Measurements from ENCODE around the gene NIBAN1. TPM values are rescaled to one million over a fixed set of nuclear protein-coding genes. Genes with fewer than 3 reads are reported as not detected.
A peak's percentile ranks its signal among the peaks of the same experiment; 100 is the strongest.

The NIBAN1 gene
- 14.3 TPM for total RNA-seq
- polyA plus RNA-seq: 21.4 TPM
- long read RNA-seq, donor 1: 0 reads
- long read RNA-seq, donor 2, full-length matches to known transcripts: 6 of 6 reads
- long read RNA-seq, donor 2, partial matches to known transcripts: 0 of 6 reads
- long read RNA-seq, donor 2, other reads (novel, unspliced or antisense): 0 of 6 reads
- long read RNA-seq, donor 3, full-length matches to known transcripts: 5 of 5 reads
- long read RNA-seq, donor 3, partial matches to known transcripts: 0 of 5 reads
- long read RNA-seq, donor 3, other reads (novel, unspliced or antisense): 0 of 5 reads
- long read RNA-seq, donor 4, full-length matches to known transcripts: 2 of 2 reads
- long read RNA-seq, donor 4, partial matches to known transcripts: 0 of 2 reads
- long read RNA-seq, donor 4, other reads (novel, unspliced or antisense): 0 of 2 reads
- long read RNA-seq, donor 5, full-length matches to known transcripts: 3 of 3 reads
- long read RNA-seq, donor 5, partial matches to known transcripts: 0 of 3 reads
- long read RNA-seq, donor 5, other reads (novel, unspliced or antisense): 0 of 3 reads
- long read RNA-seq, donor 6, full-length matches to known transcripts: 4 of 4 reads
- long read RNA-seq, donor 6, partial matches to known transcripts: 0 of 4 reads
- long read RNA-seq, donor 6, other reads (novel, unspliced or antisense): 0 of 4 reads
- long read RNA-seq, donor 7: 0 reads
- long read RNA-seq, donor 8, full-length matches to known transcripts: 1 of 1 reads
- long read RNA-seq, donor 8, partial matches to known transcripts: 0 of 1 reads
- long read RNA-seq, donor 8, other reads (novel, unspliced or antisense): 0 of 1 reads
- long read RNA-seq, donor 9: 0 reads
- long read RNA-seq, donor 10, full-length matches to known transcripts: 1 of 1 reads
- long read RNA-seq, donor 10, partial matches to known transcripts: 0 of 1 reads
- long read RNA-seq, donor 10, other reads (novel, unspliced or antisense): 0 of 1 reads

- peak within 1 kb of the TSS; percentile 65 to 66 for H3K27ac ChIP-seq (ENCODE audit: low read depth in 1 of 2, low read length in 1 of 2)
- DNase-seq (ENCODE audit: low read depth in 6 of 9, low spot score in 9 of 9): peak in 7 of 9 donors; percentile 13 to 52 (median 25)
- H3K27me3 ChIP-seq (ENCODE audit: control insufficient read depth in 2 of 2, insufficient read depth in 1 of 2, low read length in 1 of 2): peaks cover 0 to 20% of the 10 kb centered on the region in 2 donors
- H3K9me3 ChIP-seq (ENCODE audit: control insufficient read depth in 2 of 2, insufficient read depth in 1 of 2, low read length in 1 of 2): no peaks in the 10 kb centered on the region
- H3K36me3 ChIP-seq (ENCODE audit: control insufficient read depth in 2 of 2, insufficient read depth in 2 of 2, low read length in 1 of 2): no peaks in the 10 kb centered on the region
- peak within 1 kb of the TSS; percentile 52 to 69 for H3K4me3 ChIP-seq (ENCODE audit: low read length in 2 of 2)
- H3K4me1 ChIP-seq (ENCODE audit: control insufficient read depth in 2 of 2, insufficient read depth in 2 of 2, low read length in 2 of 2): peaks cover 4 to 14% of the 10 kb centered on the region in 2 donors
- WGBS: under 1% methylated on average over 70 of the region's 70 CpGs
Measured at GRCh38 chr1:184974056-184974836, at the start of gene NIBAN1. Gene NIBAN1, minus strand, starts transcription at chr1:184974508. Its CDS starts 152 bp downstream, at chr1:184974356.

- Histone ChIP-seq H3K4me1 (ENCODE audit: control insufficient read depth in 2 of 2, insufficient read depth in 2 of 2, low read length in 2 of 2) (no peaks in the 10 kb centered on the region), H3K27me3 (ENCODE audit: control insufficient read depth in 2 of 2, insufficient read depth in 1 of 2, low read length in 1 of 2) (no peaks in the 10 kb centered on the region), H3K9me3 (ENCODE audit: control insufficient read depth in 2 of 2, insufficient read depth in 1 of 2, low read length in 1 of 2) (no peaks in the 10 kb centered on the region), H3K36me3 (ENCODE audit: control insufficient read depth in 2 of 2, insufficient read depth in 2 of 2, low read length in 1 of 2) (no peaks in the 10 kb centered on the region), H3K27ac (ENCODE audit: low read depth in 1 of 2, low read length in 1 of 2) (no peak overlapping the region), H3K4me3 (ENCODE audit: low read length in 2 of 2) (no peak overlapping the region)
- WGBS: 96% methylated on average over 3 of the region's 3 CpGs
- no peak for DNase-seq (ENCODE audit: low read depth in 6 of 9, low spot score in 9 of 9)
Measured at GRCh38 chr1:185017966-185018365, 43.7 kb upstream of the NIBAN1 start.

- no peak for DNase-seq (ENCODE audit: low read depth in 6 of 9, low spot score in 9 of 9)
- Histone ChIP-seq H3K4me1 (ENCODE audit: control insufficient read depth in 2 of 2, insufficient read depth in 2 of 2, low read length in 2 of 2) (no peaks in the 10 kb centered on the region), H3K27ac (ENCODE audit: low read depth in 1 of 2, low read length in 1 of 2) (no peak overlapping the region), H3K4me3 (ENCODE audit: low read length in 2 of 2) (no peak overlapping the region), H3K36me3 (ENCODE audit: control insufficient read depth in 2 of 2, insufficient read depth in 2 of 2, low read length in 1 of 2) (no peaks in the 10 kb centered on the region), H3K27me3 (ENCODE audit: control insufficient read depth in 2 of 2, insufficient read depth in 1 of 2, low read length in 1 of 2) (no peaks in the 10 kb centered on the region), H3K9me3 (ENCODE audit: control insufficient read depth in 2 of 2, insufficient read depth in 1 of 2, low read length in 1 of 2) (no peaks in the 10 kb centered on the region)
- WGBS: 98% methylated on average over 2 of the region's 2 CpGs
Measured at GRCh38 chr1:185017338-185017737, 43.0 kb upstream of the NIBAN1 start.

- no peaks in the 10 kb centered on the region for H3K27me3 ChIP-seq (ENCODE audit: control insufficient read depth in 2 of 2, insufficient read depth in 1 of 2, low read length in 1 of 2)
- H3K36me3 ChIP-seq (ENCODE audit: control insufficient read depth in 2 of 2, insufficient read depth in 2 of 2, low read length in 1 of 2): no peaks in the 10 kb centered on the region
- 93% methylated on average over 2 of the region's 2 CpGs for WGBS
- no peaks in the 10 kb centered on the region for H3K9me3 ChIP-seq (ENCODE audit: control insufficient read depth in 2 of 2, insufficient read depth in 1 of 2, low read length in 1 of 2)
- DNase-seq (ENCODE audit: low read depth in 6 of 9, low spot score in 9 of 9): no peak
- no peak overlapping the region for H3K27ac ChIP-seq (ENCODE audit: low read depth in 1 of 2, low read length in 1 of 2)
- no peak overlapping the region for H3K4me3 ChIP-seq (ENCODE audit: low read length in 2 of 2)
- no peaks in the 10 kb centered on the region for H3K4me1 ChIP-seq (ENCODE audit: control insufficient read depth in 2 of 2, insufficient read depth in 2 of 2, low read length in 2 of 2)
Measured at GRCh38 chr1:185016880-185017279, 42.6 kb upstream of the NIBAN1 start.

GRCh38 chr1:185015631-185016030 is 41.3 kb upstream of the NIBAN1 start:
- no peaks in the 10 kb centered on the region for H3K36me3 ChIP-seq (ENCODE audit: control insufficient read depth in 2 of 2, insufficient read depth in 2 of 2, low read length in 1 of 2)
- no peak overlapping the region for H3K27ac ChIP-seq (ENCODE audit: low read depth in 1 of 2, low read length in 1 of 2)
- H3K4me3 ChIP-seq (ENCODE audit: low read length in 2 of 2): no peak overlapping the region
- no peaks in the 10 kb centered on the region for H3K9me3 ChIP-seq (ENCODE audit: control insufficient read depth in 2 of 2, insufficient read depth in 1 of 2, low read length in 1 of 2)
- H3K4me1 ChIP-seq (ENCODE audit: control insufficient read depth in 2 of 2, insufficient read depth in 2 of 2, low read length in 2 of 2): no peaks in the 10 kb centered on the region
- over 99% methylated on average over 3 of the region's 3 CpGs for WGBS
- no peak for DNase-seq (ENCODE audit: low read depth in 6 of 9, low spot score in 9 of 9)
- H3K27me3 ChIP-seq (ENCODE audit: control insufficient read depth in 2 of 2, insufficient read depth in 1 of 2, low read length in 1 of 2): no peaks in the 10 kb centered on the region

- no peak for DNase-seq (ENCODE audit: low read depth in 6 of 9, low spot score in 9 of 9)
- 94% methylated on average over 3 of the region's 3 CpGs for WGBS
- Histone ChIP-seq H3K4me1 (ENCODE audit: control insufficient read depth in 2 of 2, insufficient read depth in 2 of 2, low read length in 2 of 2) (no peaks in the 10 kb centered on the region), H3K9me3 (ENCODE audit: control insufficient read depth in 2 of 2, insufficient read depth in 1 of 2, low read length in 1 of 2) (no peaks in the 10 kb centered on the region), H3K4me3 (ENCODE audit: low read length in 2 of 2) (no peak overlapping the region), H3K27ac (ENCODE audit: low read depth in 1 of 2, low read length in 1 of 2) (no peak overlapping the region), H3K27me3 (ENCODE audit: control insufficient read depth in 2 of 2, insufficient read depth in 1 of 2, low read length in 1 of 2) (no peaks in the 10 kb centered on the region), H3K36me3 (ENCODE audit: control insufficient read depth in 2 of 2, insufficient read depth in 2 of 2, low read length in 1 of 2) (no peaks in the 10 kb centered on the region)
Measured at GRCh38 chr1:185014941-185015340, 40.6 kb upstream of the NIBAN1 start.

GRCh38 chr1:185010361-185010760 is 36.1 kb upstream of the NIBAN1 start:
- H3K27ac ChIP-seq (ENCODE audit: low read depth in 1 of 2, low read length in 1 of 2): no peak overlapping the region
- no peak overlapping the region for H3K4me3 ChIP-seq (ENCODE audit: low read length in 2 of 2)
- no peaks in the 10 kb centered on the region for H3K27me3 ChIP-seq (ENCODE audit: control insufficient read depth in 2 of 2, insufficient read depth in 1 of 2, low read length in 1 of 2)
- DNase-seq (ENCODE audit: low read depth in 6 of 9, low spot score in 9 of 9): no peak
- no peaks in the 10 kb centered on the region for H3K36me3 ChIP-seq (ENCODE audit: control insufficient read depth in 2 of 2, insufficient read depth in 2 of 2, low read length in 1 of 2)
- H3K4me1 ChIP-seq (ENCODE audit: control insufficient read depth in 2 of 2, insufficient read depth in 2 of 2, low read length in 2 of 2): no peaks in the 10 kb centered on the region
- no peaks in the 10 kb centered on the region for H3K9me3 ChIP-seq (ENCODE audit: control insufficient read depth in 2 of 2, insufficient read depth in 1 of 2, low read length in 1 of 2)

- H3K36me3 ChIP-seq (ENCODE audit: control insufficient read depth in 2 of 2, insufficient read depth in 2 of 2, low read length in 1 of 2): no peaks in the 10 kb centered on the region
- no peak for DNase-seq (ENCODE audit: low read depth in 6 of 9, low spot score in 9 of 9)
Measured at GRCh38 chr1:185008838-185009237, 34.5 kb upstream of the NIBAN1 start.

More at GRCh38 chr1:185008838-185009237, 34.5 kb upstream of the NIBAN1 start:
- Histone ChIP-seq H3K4me1 (ENCODE audit: control insufficient read depth in 2 of 2, insufficient read depth in 2 of 2, low read length in 2 of 2) (no peaks in the 10 kb centered on the region), H3K27ac (ENCODE audit: low read depth in 1 of 2, low read length in 1 of 2) (no peak overlapping the region), H3K9me3 (ENCODE audit: control insufficient read depth in 2 of 2, insufficient read depth in 1 of 2, low read length in 1 of 2) (no peaks in the 10 kb centered on the region), H3K4me3 (ENCODE audit: low read length in 2 of 2) (no peak overlapping the region), H3K27me3 (ENCODE audit: control insufficient read depth in 2 of 2, insufficient read depth in 1 of 2, low read length in 1 of 2) (no peaks in the 10 kb centered on the region)

Data from thymus (tissue), 14 donors.